Measurements from ENCODE around the gene AGAP5.
"Not testable (repeated sequence)": the region's sequence is repeated elsewhere in the genome, so short reads cannot be mapped to it uniquely, and the experiment has no call there.

The AGAP5 gene

DNA sequence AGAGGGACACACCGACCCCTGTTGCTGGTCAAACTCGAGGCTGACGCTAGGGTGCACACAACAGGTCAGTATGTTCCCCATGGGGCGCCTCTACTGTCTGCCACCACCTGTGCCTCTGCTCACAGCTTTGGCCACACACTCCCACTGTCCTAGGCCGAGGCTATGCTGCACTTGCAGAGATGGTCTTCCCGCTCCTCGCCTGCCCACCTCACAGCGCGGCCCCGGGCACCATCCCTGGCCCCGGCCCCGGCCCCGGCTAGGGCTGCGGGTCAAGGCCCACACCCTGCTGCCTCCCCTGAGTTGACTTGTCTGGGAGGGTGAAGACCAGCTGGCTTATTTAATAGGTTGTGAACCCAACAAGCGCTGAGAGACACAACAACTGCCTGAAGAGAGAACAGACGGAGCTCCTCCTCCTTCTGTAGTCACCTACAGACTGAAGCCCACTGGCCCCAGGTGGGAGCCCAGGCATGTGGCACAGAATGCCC, at the start of gene AGAP5:
TSS of gene AGAP5 (minus strand) at position 435 of the 485 bp plus-strand sequence. CDS start at position 81, 354 bp downstream.
- DNase-seq (ENCODE audit: low read depth) = not testable (repeated sequence)

DNA sequence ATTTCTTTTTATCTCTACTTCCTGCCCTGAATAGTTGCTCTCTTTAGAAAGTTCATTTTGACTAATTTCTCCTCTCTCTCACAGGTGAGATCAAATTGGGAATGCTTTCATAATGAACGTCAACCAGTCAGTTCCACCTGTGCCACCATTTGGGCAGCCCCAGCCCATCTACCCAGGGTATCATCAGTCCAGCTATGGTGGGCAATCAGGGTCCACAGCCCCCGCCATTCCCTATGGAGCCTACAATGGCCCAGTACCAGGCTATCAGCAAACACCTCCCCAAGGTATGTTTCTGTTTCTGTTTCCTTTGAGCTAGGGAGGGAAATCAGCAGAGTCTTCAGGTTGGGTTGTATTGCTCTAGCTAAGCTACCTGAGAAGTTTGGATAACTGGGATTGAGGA, 48.8 kb upstream of the AGAP5 start:
- DNase-seq (ENCODE audit: low read depth) = no peak

DNA sequence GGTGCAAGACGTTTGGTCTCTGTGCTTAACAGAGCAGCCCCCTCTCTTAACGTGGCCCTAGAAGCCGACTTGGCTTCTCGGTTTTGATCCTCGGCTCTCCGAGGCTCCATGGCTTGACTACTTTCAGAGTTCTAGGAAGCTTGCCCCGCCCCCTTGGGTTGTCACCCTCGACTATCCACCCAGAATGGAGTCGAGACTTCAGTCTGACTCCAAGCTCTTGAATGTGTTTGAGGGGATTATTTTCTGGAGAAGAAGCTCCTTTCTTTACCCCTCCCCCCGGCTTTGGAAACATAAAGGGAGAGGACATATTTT, 46.7 kb upstream of the AGAP5 start:
- DNase-seq (ENCODE audit: low read depth) = no peak

DNA sequence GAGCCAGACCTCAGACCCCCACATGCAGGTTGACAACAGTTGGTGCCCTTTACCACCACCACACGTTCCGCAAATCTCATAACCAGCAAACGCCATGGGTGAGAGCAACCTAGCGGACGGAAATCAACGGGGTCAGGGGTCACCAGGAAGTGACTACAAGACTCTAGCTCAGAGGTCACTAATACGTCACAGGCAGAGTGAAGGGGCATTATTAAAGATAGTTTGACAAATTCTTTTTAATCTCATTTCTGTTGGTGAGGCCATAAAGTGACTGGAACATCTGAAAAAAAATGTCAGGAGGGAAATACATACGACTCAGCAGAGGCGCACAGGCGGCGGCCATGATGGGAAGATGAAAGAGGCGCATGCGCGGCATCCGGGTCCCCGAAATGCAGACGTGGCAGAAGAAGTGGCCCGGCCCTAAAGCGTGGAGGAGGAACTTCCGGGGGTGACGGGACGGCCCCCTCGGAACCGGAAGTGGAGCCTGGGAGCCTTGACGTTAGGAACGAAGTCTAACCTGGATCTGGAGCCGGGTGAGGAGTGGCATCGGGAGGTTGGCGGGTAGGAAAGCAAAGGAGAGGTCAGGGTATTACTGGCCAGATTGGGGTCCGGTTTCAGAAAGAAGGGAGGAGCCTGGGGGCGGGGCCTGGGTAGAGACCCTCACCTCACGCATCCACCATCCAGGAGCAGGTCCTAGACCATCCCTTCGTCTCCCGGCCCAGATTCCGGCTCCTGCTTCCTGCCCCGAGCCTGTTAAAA, 46.2 kb upstream of the AGAP5 start, which contains the start of gene SEC24C:
TSS of gene SEC24C (plus strand) at position 468 of the 759 bp plus-strand sequence. CDS start 2,461 bp downstream, outside the sequence.
- DNase-seq (ENCODE audit: low read depth) = peak; percentile 78

DNA sequence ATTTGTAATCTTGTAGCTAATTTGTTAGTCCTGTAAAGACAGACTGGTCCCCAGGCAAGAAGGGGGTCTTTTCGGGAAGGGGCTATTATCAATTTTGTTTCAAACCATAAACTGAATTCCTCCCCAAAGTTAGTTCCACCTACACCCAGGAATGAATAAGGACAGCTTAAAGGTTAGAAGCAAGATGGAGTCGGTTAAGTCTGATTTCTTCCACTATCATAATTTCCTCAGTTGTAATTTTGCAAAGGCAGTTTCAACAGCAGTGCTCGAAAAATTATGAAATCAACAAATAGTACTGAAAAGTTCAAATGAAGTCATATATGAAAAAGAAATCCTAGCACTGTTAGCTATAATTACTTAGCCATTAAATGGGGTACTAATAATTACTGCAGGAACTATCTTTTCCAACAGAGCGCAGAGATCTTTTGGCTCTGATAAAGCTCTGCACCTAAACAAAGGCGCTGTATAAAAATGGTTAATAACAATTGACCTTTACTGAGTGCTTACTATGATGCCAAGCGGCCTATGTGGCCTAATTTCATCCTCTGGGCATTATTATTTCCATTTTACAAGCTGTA, 45.5 kb upstream of the AGAP5 start:
- no peak for DNase-seq (ENCODE audit: low read depth)

DNA sequence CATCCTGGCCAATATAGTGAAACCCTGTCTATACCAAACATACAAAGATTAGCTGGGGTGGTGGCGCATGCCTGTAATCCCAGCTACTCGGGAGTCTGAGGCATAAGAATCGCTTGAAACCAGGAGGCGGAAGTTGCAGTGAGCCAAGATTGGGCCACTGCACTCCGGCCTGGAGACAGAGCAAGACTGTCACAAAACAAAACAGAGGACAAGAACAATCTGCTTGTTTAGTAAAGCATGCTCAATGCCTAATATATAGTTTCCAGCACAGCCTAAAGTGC, 44.5 kb upstream of the AGAP5 start:
- DNase-seq (ENCODE audit: low read depth) = no peak

DNA sequence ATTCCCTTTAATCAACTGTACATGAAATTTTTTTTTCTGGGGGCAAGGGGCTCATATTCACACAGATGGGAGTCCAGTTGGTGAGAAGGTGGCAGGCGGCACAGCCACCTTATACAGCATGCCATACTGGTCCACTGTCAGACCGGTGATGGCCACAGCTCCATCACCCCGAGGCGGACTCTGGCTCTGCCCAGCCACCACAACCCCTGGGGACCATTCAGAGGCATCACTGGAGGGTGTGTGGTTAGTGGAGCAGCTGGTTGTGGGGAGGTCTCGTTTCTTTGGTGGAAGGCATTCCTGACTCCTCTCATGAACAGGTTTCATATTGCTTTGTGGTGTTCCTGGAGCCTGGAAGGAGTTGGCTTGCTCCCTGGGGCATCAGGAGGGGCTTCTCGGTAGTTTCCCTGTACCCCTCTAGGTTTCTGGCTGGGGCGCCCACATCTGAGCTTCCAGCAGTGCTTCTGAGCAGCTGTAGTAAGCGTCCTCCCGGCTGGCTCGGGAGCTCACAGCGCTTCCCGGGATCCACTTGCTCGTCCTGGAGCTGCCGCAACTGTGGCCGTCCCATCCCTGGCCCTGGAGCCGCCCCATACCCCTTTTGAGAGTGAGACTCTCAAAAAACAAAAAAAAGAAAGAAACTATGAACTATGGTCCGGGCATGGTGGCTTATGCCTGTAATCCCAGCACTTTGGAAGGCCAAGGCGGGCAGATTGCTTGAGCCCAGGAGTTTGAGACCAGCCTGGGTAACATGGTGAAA, 42.8 kb upstream of the AGAP5 start:
- not testable (repeated sequence) for DNase-seq (ENCODE audit: low read depth)

DNA sequence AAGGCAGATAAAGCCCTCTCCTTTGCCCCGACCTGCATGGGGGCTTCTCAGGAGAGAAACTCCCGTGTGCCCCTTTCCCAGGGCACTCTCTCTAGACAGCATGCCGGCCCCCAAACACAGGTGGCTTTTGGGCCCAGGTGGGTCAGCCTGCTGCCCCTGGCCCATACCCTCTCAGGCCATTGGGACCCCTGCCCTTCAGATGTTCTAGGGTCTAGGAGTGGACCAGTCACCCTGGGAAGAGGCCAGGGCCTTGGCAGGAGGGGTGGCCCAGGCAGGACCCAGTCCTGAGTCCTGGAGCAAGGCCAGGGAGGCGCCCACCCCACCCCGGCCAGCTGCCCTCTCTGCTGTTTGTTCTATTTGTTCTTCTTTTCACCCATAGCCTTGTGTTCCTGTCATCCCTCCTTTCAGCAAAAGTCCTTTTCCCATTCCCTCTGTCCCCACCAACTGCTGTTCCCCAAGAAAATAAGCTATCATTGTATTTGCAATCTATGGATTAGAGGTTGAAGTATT, 36.9 kb upstream of the AGAP5 start:
- no peak for DNase-seq (ENCODE audit: low read depth)

DNA sequence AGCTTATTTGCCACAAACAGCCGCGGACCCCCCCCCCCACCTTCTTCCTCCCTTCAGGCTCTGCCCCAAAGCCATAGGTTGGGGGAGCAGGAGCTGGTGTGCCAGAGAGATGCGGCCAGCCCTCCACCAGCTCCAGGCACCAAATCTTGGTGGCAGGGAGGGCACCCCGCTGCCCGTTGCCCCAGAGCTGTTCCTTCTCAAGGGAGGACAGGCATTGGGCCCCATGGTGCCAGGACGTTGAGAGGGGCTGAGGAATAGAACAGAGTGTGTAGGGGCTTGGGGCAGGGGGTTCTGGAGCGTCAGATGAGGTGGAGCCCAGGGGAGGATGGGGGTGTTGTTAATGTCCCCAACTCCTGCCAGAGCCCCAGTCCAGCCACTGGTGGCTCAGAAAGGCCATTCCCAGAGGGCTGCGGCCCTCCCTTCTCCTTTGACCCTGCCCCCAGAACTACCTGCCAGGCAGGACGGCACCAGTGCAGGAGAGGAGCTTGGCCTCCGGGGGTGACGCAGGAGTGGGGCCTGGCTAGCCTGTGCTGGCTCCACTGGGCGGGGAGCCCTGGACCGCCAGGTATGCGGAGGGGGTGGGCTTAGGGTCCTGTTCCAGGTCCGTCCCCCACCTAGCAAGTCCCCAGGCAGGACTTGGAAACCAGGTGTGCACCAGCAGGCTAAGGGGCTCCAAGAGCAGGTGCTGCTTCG, 36.3 kb upstream of the AGAP5 start:
- no peak for DNase-seq (ENCODE audit: low read depth)

DNA sequence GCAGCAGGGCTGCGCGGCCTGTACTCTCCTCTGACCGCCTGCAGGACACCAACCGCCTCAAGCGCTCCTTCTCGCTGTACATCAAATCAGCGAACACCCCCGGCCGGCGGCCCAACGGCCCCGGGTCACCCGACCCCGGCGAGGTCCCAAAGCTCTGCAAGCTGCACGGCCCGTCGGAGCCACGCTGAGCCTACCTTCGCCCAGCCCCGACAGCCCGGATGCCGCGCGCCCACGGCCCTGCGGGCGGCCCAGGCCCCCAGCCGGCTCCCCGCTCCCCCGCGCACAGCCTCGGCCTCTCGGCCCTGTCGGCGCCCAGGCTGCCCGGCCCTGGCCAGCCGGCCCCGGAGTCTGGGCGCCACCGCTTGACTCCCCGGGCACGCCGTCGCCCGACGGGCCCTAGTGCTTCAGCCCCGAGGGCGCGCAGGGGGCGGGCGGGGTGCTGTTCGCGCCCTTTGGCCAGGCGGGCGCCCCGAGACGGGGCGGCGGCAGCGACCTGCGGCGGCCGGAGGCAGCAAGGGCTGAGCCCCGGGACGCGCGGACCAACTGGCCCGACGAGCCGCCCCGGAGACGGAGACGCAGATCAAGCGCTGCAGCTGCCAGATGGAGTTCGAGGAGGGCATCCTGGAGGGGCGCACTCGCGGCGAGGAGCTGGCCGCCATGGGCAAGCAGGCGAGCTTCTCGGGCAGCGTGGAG, 35.2 kb upstream of the AGAP5 start:
- no peak for DNase-seq (ENCODE audit: low read depth)

DNA sequence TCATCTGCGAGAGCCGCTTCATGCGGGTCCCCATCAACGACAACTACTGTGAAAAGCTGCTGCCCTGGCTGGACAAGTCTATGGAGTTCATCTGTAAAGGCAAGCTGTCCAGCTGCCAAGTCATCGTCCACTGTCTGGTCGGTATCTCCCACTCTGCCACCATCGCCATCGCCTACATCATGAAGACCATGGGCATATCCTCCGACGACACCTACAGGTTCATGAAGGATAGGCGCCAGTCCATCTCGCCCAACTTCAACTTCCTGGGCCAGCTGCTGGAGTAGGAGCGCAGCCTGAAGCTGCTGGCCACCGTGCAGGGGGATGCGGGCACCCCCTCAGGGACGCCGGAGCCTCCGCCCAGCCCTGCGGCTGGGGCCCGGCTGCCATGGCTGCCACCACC, 34.5 kb upstream of the AGAP5 start:
- no peak for DNase-seq (ENCODE audit: low read depth)

DNA sequence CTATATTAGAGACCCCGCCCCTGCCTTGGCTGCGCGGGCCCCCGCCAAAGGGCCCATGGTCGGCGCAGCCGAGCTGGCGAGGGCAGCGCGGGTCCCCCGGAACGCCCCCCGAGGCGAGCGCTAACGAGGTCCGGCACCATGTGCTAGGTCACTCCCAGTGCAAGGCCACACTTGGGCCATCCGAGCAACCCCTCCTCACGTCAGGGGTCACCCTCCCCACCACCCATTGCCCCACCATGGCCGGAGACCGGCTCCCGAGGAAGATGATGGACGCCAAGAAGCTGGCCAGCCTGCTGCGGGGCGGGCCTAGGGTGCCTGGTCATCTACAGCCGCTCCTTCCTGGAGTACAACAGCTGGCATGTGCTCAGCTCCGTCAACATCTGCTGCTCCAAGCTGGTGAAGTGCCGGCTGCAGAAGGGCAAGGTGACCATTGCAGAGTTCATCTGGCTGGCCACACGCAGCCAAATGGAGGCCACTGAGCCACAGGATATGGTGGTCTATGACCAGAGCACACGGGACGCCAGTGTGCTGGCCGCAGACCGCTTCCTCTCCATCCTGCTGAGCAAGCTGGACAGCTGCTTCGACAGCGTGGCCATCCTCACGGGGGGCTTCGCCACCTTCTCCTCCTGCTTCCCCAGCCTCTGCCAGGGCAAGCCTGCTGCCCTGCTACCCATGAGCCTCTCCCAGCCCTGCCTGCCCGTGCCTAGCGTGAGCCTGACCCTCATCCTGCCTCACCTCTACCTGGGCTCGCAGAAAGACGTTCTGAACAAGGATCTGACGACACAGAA, 33.9 kb upstream of the AGAP5 start:
- no peak for DNase-seq (ENCODE audit: low read depth)

DNA sequence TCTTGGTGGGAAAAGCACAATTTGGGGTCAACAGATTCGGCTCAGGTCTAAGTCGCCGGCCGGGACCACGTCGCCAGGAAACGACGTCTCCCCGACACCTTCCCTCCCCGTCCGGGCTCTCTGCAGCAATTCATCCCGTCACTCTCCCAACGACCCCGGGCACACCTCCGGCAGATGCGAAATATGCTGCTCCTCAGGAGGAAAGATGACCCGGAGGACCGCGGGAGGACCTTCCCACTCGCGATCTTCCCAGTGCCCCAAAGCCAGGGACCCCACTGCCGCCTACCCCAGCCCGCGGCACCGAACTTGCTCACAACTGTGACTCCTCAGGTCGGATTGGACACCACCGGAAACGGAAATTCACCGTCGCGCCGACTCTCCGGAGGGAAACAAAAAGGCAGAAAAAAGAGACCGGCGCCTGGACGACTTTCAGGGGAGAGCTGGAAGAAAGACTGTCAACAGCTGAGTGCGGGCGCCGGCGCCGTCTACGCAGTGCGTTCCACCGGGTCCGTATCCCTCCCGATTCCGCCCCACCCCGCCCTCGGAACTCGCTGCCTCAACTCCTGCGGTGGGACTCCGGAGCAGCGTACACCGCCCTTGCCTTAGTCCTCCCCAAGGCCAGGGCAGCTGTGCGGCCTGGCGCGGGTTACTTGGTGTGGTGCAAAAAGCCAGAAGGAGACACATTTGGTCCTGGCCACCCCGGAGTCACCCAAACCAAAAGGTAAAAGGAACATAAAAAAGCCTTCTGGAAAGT, 32.4 kb upstream of the AGAP5 start:
- no peak for DNase-seq (ENCODE audit: low read depth)

DNA sequence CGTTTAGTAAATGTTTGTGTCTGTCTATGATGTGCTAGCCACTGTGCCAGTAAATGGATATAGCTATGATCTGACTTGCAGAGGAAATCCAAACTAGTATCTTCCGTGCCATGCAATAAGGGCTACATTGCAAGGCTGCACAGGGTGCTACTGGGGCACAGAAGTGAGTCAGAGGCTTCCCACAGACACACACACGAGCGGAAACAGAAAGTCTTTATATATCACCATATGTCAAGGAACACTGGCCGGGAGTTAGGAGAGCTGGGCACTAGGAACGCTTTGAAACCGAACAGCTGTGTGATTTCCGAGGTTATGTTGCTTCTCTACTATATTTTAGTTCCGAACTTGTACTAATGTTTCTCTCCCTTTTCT, 31.9 kb upstream of the AGAP5 start:
- DNase-seq (ENCODE audit: low read depth) = not testable (repeated sequence)

DNA sequence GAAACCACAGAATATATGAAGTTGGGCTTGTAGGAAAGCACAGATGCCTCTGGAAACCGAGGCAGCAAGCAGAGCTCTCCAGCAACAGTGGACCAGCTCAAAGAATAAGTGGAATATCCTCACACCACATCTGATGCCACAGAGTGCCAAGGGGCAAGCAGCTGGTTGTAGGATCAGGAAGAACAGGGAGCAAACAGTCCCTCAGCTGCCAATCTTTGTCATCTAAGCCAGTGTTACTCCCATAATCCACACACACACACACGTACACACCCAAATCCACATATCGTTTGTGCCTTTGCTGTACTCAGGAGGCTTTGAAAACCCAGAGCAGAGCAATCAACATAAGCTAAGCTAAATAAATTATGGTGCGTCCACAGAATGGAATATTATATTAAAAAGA, 25.6 kb upstream of the AGAP5 start:
- DNase-seq (ENCODE audit: low read depth) = no peak

DNA sequence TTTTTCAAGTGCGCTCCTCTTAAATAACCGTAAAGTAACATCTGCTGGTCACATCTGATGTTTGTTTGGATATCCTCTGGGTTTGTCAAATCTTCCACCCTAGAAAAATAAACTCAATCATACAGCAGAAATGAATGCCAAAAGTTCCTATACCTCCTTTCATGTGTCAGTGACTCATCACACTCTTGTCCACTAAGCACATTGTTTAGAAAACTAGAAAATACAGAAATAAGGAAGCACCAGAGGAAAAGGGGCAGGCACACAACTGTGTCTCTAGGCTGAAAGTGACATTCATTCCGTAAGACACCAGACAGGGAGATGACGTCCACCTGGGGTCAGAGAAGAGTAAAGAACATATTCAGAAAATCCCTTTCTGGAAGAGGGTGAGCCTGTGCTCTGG, 22.7 kb upstream of the AGAP5 start:
- DNase-seq (ENCODE audit: low read depth) = not testable (repeated sequence)

DNA sequence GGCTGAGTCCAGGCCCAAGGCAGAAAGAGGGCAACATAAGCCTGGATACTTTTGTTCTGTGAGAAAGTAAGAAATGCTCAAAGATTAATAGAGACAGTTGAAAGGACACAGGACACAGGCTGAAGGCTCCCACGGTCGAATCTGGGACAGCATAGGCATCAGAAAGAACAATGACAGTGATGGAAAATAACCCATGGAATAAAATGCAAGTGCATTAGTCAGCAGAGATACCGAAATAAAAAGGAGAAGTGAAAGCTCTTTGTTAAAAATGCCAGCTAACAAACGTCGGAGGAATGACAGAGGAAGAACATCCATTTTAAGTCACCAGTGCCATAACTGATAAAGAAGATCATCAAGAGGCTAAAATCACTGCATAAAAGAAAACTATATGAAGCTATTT, 19.6 kb upstream of the AGAP5 start:
- no peak for DNase-seq (ENCODE audit: low read depth)

DNA sequence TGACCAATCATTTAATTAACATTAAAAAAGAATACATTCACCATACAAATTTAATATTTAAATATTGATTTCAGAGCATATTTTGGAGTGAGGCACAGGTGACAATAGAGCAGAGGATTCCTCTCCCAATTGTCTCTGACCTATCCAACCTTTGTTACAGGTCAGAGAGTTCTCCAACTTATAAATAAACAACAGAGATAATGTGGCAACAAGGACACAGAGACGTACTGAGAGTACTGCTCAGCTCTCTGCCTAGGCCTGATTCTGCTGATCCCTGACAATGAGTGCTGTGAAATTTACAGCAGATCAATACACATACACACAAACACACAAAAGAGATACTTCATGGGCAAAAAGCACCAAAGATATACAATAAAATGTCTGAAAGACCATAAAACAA, 18.3 kb upstream of the AGAP5 start:
- DNase-seq (ENCODE audit: low read depth) = no peak

DNA sequence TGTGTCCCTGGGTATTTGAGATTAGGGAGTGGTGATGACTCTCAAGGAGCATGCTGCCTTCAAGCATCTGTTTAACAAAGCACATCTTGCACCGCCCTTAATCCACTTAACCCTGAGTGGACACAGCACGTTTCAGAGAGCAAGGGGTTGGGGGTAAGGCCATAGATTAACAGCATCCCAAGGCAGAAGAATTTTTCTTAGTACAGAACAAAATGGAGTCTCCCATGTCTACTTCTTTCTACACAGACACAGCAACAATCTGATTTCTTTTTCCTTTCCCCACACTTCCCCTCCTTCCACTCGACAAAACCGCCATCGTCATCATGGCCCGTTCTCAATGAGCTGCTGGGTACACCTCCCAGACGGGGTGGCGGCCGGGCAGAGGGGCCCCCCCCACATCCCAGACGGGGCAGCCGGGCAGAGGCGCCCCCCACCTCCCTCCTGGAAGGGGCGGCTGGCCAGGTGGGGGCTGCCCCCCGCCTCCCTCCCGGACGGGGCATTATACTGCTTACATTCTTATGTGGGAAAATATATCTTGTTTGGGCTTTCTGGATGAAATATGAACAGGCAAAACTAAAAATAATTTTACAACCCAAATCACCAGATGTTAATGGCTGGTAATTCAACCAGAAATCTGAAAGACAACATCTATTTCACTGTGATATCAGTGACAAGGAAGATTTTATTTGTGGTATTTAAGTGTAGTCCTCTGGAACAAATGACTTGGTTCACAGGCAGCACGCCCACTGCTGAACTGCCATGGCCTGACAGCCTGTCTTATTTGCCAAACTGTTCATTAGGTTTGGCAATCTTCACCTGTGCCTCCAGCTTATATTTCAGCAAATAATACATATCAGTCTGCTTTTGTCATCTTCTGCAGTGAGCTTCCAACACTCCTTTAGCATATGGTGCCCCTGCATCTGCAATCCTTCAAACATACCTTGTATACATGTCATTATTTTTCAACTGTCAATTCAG, 17.6 kb upstream of the AGAP5 start:
- not testable (repeated sequence) for DNase-seq (ENCODE audit: low read depth)
